ENCODE measurements around the gene PPP2R5C.

- TF ChIP-seq CTCF (tag by site-specific recombination; IDR thresholded peaks at IDR 0.05) (no peak), OVOL3 (tag by site-specific recombination; IDR thresholded peaks at IDR 0.05) (no peak), ELK4 (IDR thresholded peaks at IDR 0.05; ENCODE audit: borderline replicate concordance, low read depth, low read length) (no peak), ZNF138 (tag by site-specific recombination; IDR thresholded peaks at IDR 0.05; ENCODE audit: borderline replicate concordance) (no peak), ZNF23 (tag by site-specific recombination; IDR thresholded peaks at IDR 0.05; ENCODE audit: borderline replicate concordance) (no peak), REPIN1 (tag by site-specific recombination; IDR thresholded peaks at IDR 0.05; ENCODE audit: low read depth) (no peak)
Observed at GRCh38 chr14:101823511-101824120, 62.1 kb downstream of the PPP2R5C start.

Data from HEK293 (cell line).